H1 (cell line): ENCODE results near the gene FAT2. TPM values are rescaled to one million over a fixed set of nuclear protein-coding genes. Genes with fewer than 3 reads are reported as not detected.

Source experiments
- CHD7 ChIP-seq: fragments of 300-600 bp; sonication (generic); IDR thresholded peaks from 2 replicates; pipeline ENCODE4 v1.7.1; 2012; ENCODE audit warnings: low read length, moderate library complexity, mild to moderate bottlenecking, inconsistent platforms; ENCODE audit not compliant: insufficient replicate concordance
- polyA plus RNA-seq, 7 experiments: library from polyadenylated mRNA; depleted of rRNA in 3 of 7; stranded (reverse) in 5 of 7; unstranded in 2 of 7; fragments of >200 nt in 5 of 7; fragments of 200-250 nt in 2 of 7; gene quantifications; 1 replicate in 5 of 7; 2 replicates in 1 of 7; 4 replicates in 1 of 7; pipeline versions ENCODE4 v1.2.1 to v1.2.3, GENCODE V29; 2011 to 2013; ENCODE audit warnings: missing spikeins in 2 of 7, mixed read lengths in 2 of 7
- total RNA-seq: library from RNA; stranded (reverse); fragmentation: NEBNext Ultra II Directional; extraction: Animal tissue kit (Norgen Biotek cat#: 25700); gene quantifications from 2 replicates; pipeline ENCODE4 v1.2.1, GENCODE V29; 2021

FAT2 gene
- total and polyA plus RNA-seq, 2 of the 8 experiments (the other 6 are each of a cell fraction or from before 2014, with no cell fraction given), result 0.12 to 0.30 TPM

DNA sequence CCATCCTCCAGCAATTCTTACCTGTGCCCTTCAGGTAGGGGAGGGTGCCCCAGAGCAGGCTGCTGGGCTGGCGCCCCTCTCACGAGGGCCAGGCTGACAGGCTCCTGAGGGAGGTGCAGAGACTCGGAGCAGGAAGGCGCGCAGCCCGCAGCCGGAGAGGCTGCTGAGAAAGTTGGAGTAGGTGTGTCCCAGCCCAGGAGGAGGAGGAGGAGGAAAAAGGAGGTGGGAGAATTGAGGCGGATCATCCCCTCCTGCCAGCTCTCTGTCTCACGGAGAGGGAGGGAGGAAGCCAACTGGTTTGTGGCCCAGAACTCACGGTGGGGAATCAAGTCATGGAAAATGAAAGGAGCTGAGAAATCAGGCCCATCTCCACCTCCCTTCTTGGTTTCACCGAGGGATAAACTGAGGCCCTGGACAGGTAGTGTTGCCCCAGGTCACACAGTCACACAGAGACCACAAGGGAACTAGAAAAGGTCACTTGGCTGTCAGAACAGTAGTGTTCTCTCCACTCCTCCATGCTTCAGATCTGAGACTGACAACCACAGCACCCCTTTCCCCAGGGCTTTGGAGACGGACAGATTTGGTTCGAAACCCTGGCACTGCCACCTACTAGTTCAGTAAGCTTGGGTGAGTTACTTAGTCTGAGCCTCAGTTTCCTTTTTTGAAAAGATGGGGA is at the start of gene FAT2 (continued):
- TF ChIP-seq CHD7, result no peak
